ENCODE results near the gene MICB.

MICB gene

DNA sequence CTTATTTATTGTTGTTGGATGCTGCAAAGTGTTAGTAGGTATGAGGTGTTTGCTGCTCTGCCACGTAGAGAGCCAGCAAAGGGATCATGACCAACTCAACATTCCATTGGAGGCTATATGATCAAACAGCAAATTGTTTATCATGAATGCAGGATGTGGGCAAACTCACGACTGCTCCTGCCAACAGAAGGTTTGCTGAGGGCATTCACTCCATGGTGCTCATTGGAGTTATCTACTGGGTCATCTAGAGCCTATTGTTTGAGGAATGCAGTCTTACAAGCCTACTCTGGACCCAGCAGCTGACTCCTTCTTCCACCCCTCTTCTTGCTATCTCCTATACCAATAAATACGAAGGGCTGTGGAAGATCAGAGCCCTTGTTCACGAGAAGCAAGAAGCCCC is 12.1 kb downstream of the MICB start:
- TF ChIP-seq, protein P1, sequence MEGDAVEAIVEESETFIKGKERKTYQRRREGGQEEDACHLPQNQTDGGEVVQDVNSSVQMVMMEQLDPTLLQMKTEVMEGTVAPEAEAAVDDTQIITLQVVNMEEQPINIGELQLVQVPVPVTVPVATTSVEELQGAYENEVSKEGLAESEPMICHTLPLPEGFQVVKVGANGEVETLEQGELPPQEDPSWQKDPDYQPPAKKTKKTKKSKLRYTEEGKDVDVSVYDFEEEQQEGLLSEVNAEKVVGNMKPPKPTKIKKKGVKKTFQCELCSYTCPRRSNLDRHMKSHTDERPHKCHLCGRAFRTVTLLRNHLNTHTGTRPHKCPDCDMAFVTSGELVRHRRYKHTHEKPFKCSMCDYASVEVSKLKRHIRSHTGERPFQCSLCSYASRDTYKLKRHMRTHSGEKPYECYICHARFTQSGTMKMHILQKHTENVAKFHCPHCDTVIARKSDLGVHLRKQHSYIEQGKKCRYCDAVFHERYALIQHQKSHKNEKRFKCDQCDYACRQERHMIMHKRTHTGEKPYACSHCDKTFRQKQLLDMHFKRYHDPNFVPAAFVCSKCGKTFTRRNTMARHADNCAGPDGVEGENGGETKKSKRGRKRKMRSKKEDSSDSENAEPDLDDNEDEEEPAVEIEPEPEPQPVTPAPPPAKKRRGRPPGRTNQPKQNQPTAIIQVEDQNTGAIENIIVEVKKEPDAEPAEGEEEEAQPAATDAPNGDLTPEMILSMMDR (IDR thresholded peaks at IDR 0.05; ENCODE audit: low read length, missing control alignments): no peak
- no peak overlapping the region for H3K4me3 ChIP-seq (replicated peaks; ENCODE audit: low read depth, low read length)
- no peak for DNase-seq (ENCODE audit: low read depth)

DNA sequence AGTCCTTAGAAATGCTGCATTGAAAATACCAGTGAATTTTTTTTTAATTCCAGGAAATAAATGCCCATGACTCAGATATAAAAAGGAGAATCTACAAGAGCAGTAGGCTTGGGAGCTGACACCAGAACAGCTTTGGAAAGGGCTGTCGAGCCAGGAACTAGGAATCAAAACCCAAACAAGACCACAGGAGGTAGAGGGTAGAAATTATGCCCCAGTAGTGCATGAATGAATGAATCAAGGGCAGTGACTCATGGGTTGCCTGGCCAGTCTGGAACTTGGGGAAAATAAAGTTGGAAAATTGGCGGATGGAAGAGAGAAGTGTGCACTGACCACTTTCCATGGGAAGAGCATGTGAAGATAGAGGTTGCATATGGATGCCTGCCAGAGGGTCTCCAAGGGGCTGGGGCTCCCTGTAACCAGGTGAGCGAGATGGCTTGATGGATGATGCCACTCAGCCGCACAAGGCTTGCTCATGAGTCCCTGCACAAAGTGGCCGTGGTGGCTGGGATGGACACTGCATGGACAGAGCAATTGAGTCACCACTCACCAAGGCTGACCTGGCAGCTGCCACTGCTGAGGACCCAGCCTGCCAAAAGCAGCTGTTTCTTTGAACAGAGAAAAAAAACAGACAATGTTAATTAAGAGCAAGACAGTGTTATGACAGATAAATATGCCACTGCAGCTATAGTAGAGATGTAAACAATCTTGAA is 15.7 kb downstream of the MICB start:
- no peak for DNase-seq (ENCODE audit: low read depth)
- no peak overlapping the region for H3K4me3 ChIP-seq (replicated peaks; ENCODE audit: low read depth, low read length)
- TF ChIP-seq, protein P1 (IDR thresholded peaks at IDR 0.05; ENCODE audit: low read length, missing control alignments): no peak

DNA sequence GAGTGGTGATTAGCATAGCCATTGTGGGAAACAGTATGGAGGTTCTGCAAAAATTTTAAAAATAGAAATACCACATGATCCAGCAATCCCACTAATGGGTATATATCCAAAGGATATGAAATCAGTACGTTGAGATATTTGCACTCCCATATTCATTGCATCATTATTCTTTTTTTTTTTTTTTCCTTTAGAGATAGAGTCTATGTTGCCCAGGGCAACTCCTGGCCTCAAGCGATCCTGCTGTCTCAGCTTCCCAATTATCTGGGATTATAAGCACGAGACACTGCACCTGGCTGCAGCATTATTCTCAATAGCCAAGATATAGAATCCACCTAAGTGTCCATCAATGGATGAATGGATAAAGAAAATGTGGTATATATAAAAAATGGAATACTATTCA is 23.9 kb downstream of the MICB start:
- DNase-seq (ENCODE audit: low read depth): no peak
- TF ChIP-seq, protein P1 (IDR thresholded peaks at IDR 0.05; ENCODE audit: low read length, missing control alignments): no peak
- H3K4me3 ChIP-seq (replicated peaks; ENCODE audit: low read depth, low read length): no peak overlapping the region

DNA sequence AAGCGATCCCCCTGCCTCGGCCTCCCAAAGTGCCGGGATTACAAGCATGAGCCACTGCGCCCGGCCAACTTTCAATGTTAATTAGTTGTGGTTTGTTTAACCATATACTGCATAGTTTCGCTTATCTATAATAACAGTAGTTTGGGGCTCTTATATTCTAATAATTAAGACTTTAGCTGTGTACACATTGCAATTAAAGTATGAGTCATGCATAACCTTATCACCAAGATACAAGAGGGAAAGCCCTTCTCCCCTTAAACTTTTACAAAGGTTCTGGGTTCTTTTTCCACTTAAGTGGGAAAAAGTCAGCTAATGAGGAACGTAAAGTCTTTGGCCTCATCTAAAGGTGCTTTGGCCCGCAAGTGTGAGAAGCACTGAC is 27.6 kb downstream of the MICB start:
- DNase-seq (ENCODE audit: low read depth): no peak
- no peak overlapping the region for H3K4me3 ChIP-seq (replicated peaks; ENCODE audit: low read depth, low read length)
- TF ChIP-seq, protein P1 (IDR thresholded peaks at IDR 0.05; ENCODE audit: low read length, missing control alignments): no peak

DNA sequence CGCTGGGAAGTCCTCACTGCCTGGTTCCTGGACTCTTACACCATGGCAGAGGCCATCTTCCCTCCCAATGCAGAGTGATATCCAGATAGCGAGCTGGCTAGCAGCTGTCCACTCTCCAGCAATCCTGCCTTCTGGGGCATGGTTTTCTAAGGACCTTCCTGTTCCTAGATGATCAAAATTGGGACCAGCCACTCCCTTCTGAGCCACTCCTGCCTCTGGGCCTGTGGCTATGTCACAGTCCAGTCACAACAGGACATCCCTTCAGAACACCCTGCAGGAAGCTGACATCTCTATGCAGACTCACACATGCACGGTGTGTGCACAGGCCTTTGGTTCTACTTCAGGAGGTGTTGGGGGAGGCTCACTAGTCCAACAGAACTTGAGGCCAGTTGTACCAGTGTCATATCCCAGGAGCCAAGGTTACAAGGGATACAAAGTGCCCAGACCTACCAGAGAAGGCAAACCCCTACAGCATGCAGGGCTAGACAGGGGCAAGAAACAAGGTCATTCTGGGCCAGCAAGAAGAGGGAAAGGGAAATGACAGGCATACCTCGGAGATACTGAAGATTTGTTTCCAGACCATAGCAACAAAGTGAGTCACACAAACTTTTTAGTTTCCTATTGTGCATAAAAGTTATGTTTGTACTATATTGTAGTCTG is 28.1 kb downstream of the MICB start:
- peak; percentile 79 for DNase-seq (ENCODE audit: low read depth)
- TF ChIP-seq, protein P1 (IDR thresholded peaks at IDR 0.05; ENCODE audit: low read length, missing control alignments): no peak
- no peak overlapping the region for H3K4me3 ChIP-seq (replicated peaks; ENCODE audit: low read depth, low read length)

DNA sequence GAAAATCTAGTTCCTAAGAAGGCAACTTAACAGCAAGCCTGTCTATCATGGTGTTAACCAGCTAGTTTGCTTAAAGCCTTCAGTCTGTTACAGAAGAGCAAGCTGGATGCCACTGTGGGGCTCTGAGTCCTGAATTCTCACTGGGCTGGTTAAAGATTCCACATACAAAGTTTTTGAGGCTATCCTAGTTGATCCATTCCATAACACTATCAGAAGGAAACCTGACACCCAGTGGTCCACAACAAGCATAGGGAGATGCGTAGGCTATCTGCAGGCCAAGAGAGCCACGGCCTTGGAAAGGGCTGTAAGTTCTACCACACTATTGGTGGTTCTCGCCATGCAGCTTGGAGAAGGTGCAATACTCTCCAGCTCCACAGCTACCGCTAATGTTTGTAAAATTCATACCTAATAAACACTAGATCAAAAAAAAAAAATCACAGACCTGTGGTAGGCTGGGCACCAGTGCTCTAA is 30.4 kb downstream of the MICB start:
- H3K4me3 ChIP-seq (replicated peaks; ENCODE audit: low read depth, low read length): no peak overlapping the region
- TF ChIP-seq, protein P1 (IDR thresholded peaks at IDR 0.05; ENCODE audit: low read length, missing control alignments): no peak
- no peak for DNase-seq (ENCODE audit: low read depth)
